Ishikawa (cell line): Measurements from ENCODE around the gene ZC3H8.

Experiments used
- CEBPB ChIP-seq: IDR thresholded peaks from 2 replicates; pipeline ENCODE4 v1.6.1; 2012
- CREB1 ChIP-seq: IDR thresholded peaks from 2 replicates; pipeline ENCODE4 v1.6.1; 2012; ENCODE audit warnings: low read depth
- EGR1 ChIP-seq: IDR thresholded peaks from 2 replicates; pipeline ENCODE4 v1.6.1; 2012
- EP300 ChIP-seq: IDR thresholded peaks from 2 replicates; pipeline ENCODE4 v1.6.1; 2012; ENCODE audit warnings: borderline replicate concordance
- FOXM1 ChIP-seq: IDR thresholded peaks from 2 replicates; pipeline ENCODE4 v1.6.1; 2012; ENCODE audit warnings: low read depth, borderline replicate concordance
- NFIC ChIP-seq: IDR thresholded peaks from 2 replicates; pipeline ENCODE4 v1.6.1; 2012
- RAD21 ChIP-seq: IDR thresholded peaks from 2 replicates; pipeline ENCODE4 v1.6.1; 2012; ENCODE audit warnings: low read depth
- TAF1 ChIP-seq: IDR thresholded peaks from 2 replicates; pipeline ENCODE4 v1.6.1; 2012; ENCODE audit warnings: low read depth, mild to moderate bottlenecking
- TCF12 ChIP-seq: IDR thresholded peaks from 2 replicates; pipeline ENCODE4 v1.6.1; 2012; ENCODE audit warnings: low read depth
- TEAD4 ChIP-seq: IDR thresholded peaks from 2 replicates; pipeline ENCODE4 v1.6.1; 2012
- YY1 ChIP-seq: IDR thresholded peaks from 2 replicates; pipeline ENCODE4 v1.6.1; 2012; ENCODE audit warnings: low read depth
- ZBTB7A ChIP-seq: IDR thresholded peaks from 2 replicates; pipeline ENCODE4 v1.6.1; 2012; ENCODE audit warnings: low read depth
- TF ChIP-seq, protein P1 (sequence below): IDR thresholded peaks from 2 replicates; pipeline ENCODE4 v1.6.1; 2012; ENCODE audit warnings: low read depth, mild to moderate bottlenecking
- TF ChIP-seq, protein P2 (sequence below): IDR thresholded peaks from 2 replicates; pipeline ENCODE4 v1.6.1; 2012
- TF ChIP-seq, protein P3 (sequence below): IDR thresholded peaks from 2 replicates; pipeline ENCODE4 v1.6.1; 2012

The ZC3H8 gene

DNA sequence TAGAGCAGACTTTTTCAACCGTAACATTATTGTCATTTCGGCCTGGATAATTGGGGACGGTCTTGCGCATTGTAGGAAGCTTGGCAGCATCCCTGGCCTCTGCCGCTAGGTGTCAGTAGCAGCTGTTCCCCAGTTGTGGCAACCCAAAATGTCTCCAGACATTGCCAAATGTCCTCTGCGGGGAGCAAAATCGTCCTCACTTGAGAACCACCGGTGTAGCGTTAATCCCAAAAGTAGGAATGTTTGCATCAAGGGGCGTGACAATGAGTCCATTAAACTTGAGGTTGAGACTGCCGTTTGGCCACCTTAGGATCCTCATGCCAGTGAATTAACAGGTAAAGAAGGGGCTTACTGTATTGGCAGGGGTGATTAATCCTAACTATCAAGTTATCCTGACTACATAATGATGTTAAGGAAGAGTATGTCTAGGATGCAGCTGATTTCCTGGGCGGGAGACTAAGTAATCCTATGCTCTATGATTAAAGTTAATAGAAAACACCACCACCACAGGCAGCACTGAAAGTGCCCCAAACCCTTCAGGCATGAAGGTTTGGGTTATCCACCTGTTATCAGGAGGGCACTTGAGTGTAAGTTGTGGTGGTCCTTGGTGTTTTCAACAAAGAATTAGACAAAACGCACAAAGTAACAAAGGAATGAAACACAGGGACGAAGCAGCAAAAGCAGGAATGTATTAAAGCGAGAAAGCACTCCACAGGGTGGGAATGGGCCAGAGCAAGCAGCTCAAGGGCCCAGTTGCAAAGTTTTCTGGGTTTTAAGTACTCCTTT, 4.9 kb upstream of the ZC3H8 start:
- 0 out of 2 replicates have a peak, but pooled peaks have one; percentile 53 for TF ChIP-seq CEBPB
- no peak for TF ChIP-seq TAF1
- TF ChIP-seq TCF12: no peak
- TF ChIP-seq YY1: peak; percentile 83
- TF ChIP-seq RAD21: peak; percentile 90
- 0 out of 2 replicates have a peak, but pooled peaks have one; percentile 51 for TF ChIP-seq TEAD4

DNA sequence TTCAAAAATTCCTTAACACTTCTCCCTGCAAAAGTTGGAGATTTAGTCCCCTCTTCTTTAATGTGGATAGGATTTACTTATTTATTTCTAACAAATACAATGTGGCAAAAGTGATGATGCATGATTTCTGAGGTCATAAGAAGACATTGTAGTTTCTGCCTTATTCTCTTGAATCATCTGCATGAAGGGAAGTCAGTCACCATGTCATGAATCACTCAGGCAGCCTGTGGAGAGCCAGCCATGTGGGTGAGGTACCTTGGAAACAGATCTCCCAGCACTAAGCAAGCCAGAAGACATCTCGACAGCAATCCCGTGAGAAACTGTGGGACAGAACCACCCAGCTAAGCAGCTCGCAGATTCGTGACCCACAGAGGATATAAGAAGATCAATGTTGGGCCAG, 2.7 kb upstream of the ZC3H8 start:
- no peak for TF ChIP-seq TCF12
- TF ChIP-seq EGR1: no peak
- TF ChIP-seq ZBTB7A: no peak
- TF ChIP-seq TAF1: no peak
- no peak for TF ChIP-seq CEBPB
- TF ChIP-seq YY1: no peak
- no peak for TF ChIP-seq NFIC
- TF ChIP-seq, protein P1, sequence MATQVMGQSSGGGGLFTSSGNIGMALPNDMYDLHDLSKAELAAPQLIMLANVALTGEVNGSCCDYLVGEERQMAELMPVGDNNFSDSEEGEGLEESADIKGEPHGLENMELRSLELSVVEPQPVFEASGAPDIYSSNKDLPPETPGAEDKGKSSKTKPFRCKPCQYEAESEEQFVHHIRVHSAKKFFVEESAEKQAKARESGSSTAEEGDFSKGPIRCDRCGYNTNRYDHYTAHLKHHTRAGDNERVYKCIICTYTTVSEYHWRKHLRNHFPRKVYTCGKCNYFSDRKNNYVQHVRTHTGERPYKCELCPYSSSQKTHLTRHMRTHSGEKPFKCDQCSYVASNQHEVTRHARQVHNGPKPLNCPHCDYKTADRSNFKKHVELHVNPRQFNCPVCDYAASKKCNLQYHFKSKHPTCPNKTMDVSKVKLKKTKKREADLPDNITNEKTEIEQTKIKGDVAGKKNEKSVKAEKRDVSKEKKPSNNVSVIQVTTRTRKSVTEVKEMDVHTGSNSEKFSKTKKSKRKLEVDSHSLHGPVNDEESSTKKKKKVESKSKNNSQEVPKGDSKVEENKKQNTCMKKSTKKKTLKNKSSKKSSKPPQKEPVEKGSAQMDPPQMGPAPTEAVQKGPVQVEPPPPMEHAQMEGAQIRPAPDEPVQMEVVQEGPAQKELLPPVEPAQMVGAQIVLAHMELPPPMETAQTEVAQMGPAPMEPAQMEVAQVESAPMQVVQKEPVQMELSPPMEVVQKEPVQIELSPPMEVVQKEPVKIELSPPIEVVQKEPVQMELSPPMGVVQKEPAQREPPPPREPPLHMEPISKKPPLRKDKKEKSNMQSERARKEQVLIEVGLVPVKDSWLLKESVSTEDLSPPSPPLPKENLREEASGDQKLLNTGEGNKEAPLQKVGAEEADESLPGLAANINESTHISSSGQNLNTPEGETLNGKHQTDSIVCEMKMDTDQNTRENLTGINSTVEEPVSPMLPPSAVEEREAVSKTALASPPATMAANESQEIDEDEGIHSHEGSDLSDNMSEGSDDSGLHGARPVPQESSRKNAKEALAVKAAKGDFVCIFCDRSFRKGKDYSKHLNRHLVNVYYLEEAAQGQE: no peak
- no peak for TF ChIP-seq RAD21
- no peak for TF ChIP-seq CREB1
- TF ChIP-seq TEAD4: no peak
- TF ChIP-seq, protein P2, sequence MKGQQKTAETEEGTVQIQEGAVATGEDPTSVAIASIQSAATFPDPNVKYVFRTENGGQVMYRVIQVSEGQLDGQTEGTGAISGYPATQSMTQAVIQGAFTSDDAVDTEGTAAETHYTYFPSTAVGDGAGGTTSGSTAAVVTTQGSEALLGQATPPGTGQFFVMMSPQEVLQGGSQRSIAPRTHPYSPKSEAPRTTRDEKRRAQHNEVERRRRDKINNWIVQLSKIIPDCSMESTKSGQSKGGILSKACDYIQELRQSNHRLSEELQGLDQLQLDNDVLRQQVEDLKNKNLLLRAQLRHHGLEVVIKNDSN: no peak
- TF ChIP-seq FOXM1: no peak
- TF ChIP-seq, protein P3, sequence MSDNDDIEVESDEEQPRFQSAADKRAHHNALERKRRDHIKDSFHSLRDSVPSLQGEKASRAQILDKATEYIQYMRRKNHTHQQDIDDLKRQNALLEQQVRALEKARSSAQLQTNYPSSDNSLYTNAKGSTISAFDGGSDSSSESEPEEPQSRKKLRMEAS: no peak
- TF ChIP-seq EP300: no peak

DNA sequence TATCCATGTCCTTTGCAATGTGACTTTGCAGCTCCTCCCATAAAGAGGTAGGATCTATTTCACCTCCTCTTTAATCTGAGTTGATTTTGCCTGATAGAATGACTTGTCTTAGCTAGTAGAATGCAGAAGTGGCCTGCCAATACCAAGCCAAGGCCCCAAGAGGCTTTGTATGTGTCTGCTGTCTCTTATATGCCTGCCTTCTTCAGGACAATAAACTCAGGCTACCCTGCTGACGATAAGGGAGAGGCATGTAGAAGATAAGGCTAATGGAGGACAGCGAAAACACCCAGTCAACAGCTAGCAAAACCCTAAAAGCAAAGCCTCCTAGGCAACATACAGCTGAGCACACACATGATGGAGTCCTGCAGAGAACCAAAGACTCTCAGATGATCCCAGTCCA, 1.8 kb upstream of the ZC3H8 start:
- TF ChIP-seq CEBPB: no peak
- TF ChIP-seq, protein P2: no peak
- TF ChIP-seq, protein P3: no peak
- TF ChIP-seq ZBTB7A: no peak
- no peak for TF ChIP-seq TAF1
- TF ChIP-seq TCF12: no peak
- TF ChIP-seq YY1: no peak

DNA sequence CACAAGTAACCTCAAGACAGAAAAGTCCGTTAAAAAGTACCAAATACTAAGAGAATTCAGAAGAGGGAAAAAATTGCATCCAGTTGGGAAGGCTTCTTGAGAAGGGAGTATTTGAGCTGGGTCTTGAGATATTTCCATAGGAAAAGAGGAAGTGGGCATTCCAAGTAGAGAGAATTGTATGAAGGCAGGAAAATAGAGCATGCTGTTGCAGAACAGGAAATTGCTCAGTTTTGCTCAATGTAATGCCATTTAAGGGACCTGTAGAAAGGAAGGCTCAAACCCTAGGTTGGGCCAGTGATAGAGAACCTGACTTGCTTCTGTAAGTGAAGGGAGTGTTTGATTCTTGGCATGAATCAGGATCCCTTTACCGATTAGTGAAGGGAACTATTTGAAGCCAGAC, 1.0 kb upstream of the ZC3H8 start:
- no peak for TF ChIP-seq FOXM1

DNA sequence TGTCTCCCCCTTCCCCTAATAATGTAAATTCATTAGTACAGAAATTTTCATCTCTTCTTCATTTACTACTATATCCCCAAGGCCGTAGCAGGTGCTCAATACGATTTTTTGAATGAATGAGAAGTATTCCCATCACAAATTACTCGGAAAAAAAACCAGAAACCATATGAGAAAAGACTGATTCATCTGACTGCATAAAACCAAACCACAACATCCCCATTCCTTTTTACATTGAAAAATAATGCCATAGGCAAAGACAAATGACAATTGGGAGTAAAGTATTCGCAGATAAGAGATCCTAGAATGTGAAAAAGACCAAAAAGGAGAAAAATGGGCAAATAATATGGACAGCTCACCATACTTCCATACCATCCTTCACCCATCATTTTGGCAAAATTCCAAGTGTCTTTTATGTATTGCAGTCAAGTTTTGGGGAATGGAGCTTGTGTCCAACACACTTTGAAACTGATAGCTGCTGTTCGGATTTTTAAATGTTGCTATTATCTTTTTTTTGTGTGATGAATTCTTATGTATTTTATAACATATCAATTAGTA, 1.5 kb downstream of the ZC3H8 start:
- TF ChIP-seq, protein P3: no peak
- TF ChIP-seq TAF1 (no peak), NFIC (peak; percentile 52; the same call in 1 of the 2 replicates), ZBTB7A (no peak), YY1 (no peak), RAD21 (no peak), EP300 (no peak), EGR1 (no peak)
- TF ChIP-seq, protein P1: no peak

DNA sequence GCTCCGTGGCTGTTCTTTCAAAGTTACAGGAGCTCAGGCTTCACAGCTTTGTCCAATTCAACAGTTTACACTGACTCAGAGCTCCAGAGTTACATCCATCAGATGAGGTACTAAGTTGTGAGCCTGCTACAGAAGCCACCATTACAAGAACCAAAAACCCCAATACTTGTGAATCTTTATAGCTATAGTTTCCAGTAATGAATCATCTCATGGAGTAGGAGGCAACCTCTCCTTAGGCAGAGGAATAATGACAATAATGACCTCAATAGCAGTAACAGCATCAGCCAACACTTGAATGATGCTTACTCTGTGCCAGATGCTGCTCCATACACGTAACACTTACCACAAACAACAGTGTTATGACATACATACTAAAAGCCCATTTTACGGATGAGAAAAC, 3.6 kb downstream of the ZC3H8 start:
- TF ChIP-seq TAF1 (no peak), CREB1 (no peak), NFIC (no peak)
- TF ChIP-seq, protein P3: no peak
